ENCODE measurements around the gene PLPP1.

PLPP1 gene

DNA sequence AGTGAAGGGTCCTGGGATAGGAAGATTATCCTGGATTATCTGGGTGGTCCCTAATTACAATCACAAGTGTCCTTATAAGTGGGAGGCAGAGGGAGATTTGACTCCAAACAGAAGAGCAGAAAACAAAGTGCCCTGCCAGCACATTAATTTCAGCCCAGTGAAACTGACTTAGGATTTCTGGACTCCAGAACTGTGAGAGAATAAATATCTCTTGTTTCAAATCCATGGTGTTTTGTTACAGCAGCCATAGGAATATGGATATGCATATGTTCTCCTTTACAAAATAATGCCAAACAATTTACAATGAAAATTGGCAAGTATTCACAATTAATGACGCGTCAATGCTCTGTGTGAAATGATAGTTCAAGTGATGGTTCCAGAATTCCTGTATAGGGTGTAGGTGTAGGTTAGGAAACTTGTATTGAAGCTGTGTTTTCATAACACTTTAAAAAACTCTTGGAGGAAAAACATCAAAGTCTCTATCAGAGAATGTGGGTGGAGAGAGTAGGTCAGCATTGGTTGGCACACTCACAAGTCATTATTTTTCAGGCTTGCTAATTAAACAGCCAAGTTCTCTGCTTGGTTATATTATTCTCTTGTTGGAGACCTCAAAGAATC, 19.9 kb upstream of the PLPP1 start:
- TF ChIP-seq, protein P1, sequence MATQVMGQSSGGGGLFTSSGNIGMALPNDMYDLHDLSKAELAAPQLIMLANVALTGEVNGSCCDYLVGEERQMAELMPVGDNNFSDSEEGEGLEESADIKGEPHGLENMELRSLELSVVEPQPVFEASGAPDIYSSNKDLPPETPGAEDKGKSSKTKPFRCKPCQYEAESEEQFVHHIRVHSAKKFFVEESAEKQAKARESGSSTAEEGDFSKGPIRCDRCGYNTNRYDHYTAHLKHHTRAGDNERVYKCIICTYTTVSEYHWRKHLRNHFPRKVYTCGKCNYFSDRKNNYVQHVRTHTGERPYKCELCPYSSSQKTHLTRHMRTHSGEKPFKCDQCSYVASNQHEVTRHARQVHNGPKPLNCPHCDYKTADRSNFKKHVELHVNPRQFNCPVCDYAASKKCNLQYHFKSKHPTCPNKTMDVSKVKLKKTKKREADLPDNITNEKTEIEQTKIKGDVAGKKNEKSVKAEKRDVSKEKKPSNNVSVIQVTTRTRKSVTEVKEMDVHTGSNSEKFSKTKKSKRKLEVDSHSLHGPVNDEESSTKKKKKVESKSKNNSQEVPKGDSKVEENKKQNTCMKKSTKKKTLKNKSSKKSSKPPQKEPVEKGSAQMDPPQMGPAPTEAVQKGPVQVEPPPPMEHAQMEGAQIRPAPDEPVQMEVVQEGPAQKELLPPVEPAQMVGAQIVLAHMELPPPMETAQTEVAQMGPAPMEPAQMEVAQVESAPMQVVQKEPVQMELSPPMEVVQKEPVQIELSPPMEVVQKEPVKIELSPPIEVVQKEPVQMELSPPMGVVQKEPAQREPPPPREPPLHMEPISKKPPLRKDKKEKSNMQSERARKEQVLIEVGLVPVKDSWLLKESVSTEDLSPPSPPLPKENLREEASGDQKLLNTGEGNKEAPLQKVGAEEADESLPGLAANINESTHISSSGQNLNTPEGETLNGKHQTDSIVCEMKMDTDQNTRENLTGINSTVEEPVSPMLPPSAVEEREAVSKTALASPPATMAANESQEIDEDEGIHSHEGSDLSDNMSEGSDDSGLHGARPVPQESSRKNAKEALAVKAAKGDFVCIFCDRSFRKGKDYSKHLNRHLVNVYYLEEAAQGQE (IDR thresholded peaks at IDR 0.05; ENCODE audit: insufficient read depth in 1 of 2, low read depth in 2 of 2, low read length in 2 of 2): no peak
- TF ChIP-seq SIN3A (IDR thresholded peaks at IDR 0.05; ENCODE audit: borderline replicate concordance, insufficient read depth, low read length) (no peak), FOXP2 (optimal IDR thresholded peaks at IDR 0.05; ENCODE audit: borderline replicate concordance, extremely low read depth, extremely low read length, insufficient read depth) (no peak), TAF1 (IDR thresholded peaks at IDR 0.05; ENCODE audit: borderline replicate concordance, insufficient read depth, low read length) (no peak), POLR2AphosphoS5 (IDR thresholded peaks at IDR 0.05; ENCODE audit: low read depth, low read length) (no peak)

DNA sequence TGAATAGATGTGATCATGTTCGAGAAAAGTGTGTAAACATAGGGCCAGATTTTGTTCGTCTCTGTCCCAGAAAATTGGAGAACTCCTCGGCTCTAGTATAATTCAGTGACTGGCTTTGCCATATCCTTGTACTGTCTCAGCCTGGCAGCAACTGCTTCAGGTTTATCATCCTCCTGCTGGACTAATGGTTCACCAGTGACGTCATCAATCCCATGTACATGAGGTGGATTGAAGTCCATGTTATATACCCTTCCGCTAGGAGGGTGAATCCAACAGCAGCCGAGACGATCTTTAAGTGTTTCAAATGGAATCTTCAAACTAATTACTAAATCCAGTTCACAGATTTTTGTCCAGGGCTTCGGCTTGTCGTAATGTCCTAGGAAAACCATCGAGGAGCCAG, 17.1 kb upstream of the PLPP1 start:
- TF ChIP-seq SIN3A (IDR thresholded peaks at IDR 0.05; ENCODE audit: borderline replicate concordance, insufficient read depth, low read length): no peak
- TF ChIP-seq TAF1 (IDR thresholded peaks at IDR 0.05; ENCODE audit: borderline replicate concordance, insufficient read depth, low read length): no peak
- TF ChIP-seq, protein P1 (IDR thresholded peaks at IDR 0.05; ENCODE audit: insufficient read depth in 1 of 2, low read depth in 2 of 2, low read length in 2 of 2): no peak
- TF ChIP-seq FOXP2 (optimal IDR thresholded peaks at IDR 0.05; ENCODE audit: borderline replicate concordance, extremely low read depth, extremely low read length, insufficient read depth): no peak
- TF ChIP-seq POLR2AphosphoS5 (IDR thresholded peaks at IDR 0.05; ENCODE audit: low read depth, low read length): no peak

DNA sequence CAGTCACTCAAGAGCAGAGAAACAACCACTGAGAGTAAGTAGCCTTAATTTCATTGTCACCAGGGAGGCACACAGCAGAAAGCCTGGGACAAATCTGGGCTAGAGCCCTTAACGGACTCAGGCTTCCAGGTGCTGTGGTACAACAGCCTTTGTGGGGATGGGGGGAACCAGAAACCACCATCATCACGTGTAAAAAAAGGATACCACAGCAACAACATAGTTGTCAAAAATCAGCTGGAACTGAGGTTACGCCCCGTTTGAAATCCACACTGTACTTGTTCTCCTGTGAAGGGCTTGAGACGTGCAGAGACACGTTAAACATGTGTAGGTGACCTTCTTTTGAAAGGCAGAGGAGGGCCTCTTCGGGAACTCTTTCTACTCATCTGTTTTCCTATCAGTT, 16.6 kb upstream of the PLPP1 start:
- TF ChIP-seq SIN3A (IDR thresholded peaks at IDR 0.05; ENCODE audit: borderline replicate concordance, insufficient read depth, low read length): no peak

DNA sequence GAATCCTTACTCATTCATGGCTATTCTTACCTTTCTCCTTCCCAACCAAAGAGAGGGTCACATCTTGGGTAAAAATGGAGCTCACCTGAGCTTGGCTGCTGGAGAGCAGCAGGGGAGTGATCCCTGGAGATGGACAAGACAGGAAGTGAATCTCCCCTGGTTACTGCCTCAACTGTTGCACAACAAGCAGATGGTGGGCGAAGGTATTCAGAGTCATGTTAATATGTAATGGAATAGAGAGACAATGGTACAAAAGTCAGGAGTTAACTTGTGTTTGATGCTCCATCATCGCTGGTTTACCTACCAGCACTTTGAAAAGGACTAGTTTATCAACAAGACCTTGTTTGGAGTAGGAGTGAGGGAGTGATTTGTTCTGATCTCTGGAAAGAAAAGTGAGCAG, 13.0 kb upstream of the PLPP1 start:
- TF ChIP-seq TAF1 (IDR thresholded peaks at IDR 0.05; ENCODE audit: borderline replicate concordance, insufficient read depth, low read length): no peak
- no peak for TF ChIP-seq FOXP2 (optimal IDR thresholded peaks at IDR 0.05; ENCODE audit: borderline replicate concordance, extremely low read depth, extremely low read length, insufficient read depth)
- TF ChIP-seq POLR2AphosphoS5 (IDR thresholded peaks at IDR 0.05; ENCODE audit: low read depth, low read length): no peak
- no peak for TF ChIP-seq SIN3A (IDR thresholded peaks at IDR 0.05; ENCODE audit: borderline replicate concordance, insufficient read depth, low read length)
- TF ChIP-seq, protein P1 (IDR thresholded peaks at IDR 0.05; ENCODE audit: insufficient read depth in 1 of 2, low read depth in 2 of 2, low read length in 2 of 2): no peak

DNA sequence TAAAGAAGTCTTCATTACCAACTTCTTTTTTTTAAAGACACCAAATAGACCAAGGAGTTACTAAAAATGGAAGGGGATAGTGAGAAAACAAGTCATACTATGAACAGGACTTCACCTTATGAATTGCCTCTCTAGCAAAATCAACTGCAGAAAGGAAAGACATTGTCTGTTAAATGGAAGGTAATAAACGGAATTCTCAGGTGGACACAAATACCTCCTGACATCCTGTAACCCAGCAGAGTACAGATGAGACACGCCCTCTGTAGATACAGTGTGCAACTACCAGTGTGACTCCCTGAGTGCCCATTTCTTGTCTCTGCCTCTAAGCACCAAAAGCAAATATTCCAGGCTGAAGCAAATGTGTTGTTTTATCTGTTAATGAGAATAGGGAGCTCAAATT, 12.2 kb upstream of the PLPP1 start:
- TF ChIP-seq POLR2AphosphoS5 (IDR thresholded peaks at IDR 0.05; ENCODE audit: low read depth, low read length) (no peak), SIN3A (IDR thresholded peaks at IDR 0.05; ENCODE audit: borderline replicate concordance, insufficient read depth, low read length) (no peak), TAF1 (IDR thresholded peaks at IDR 0.05; ENCODE audit: borderline replicate concordance, insufficient read depth, low read length) (no peak), FOXP2 (optimal IDR thresholded peaks at IDR 0.05; ENCODE audit: borderline replicate concordance, extremely low read depth, extremely low read length, insufficient read depth) (no peak)
- TF ChIP-seq, protein P1 (IDR thresholded peaks at IDR 0.05; ENCODE audit: insufficient read depth in 1 of 2, low read depth in 2 of 2, low read length in 2 of 2): no peak
